Naive thymus-derived CD8-positive, alpha-beta T cell (primary cell): Measurements from ENCODE around the gene HLA-G. TPM values are rescaled to one million over a fixed set of nuclear protein-coding genes. Genes with fewer than 3 reads are reported as not detected.

Experiments
- polyA plus RNA-seq, 3 donors: library from polyadenylated mRNA; unstranded; fragments of 300-500 nt; fragmentation: Illumina TruSeq; gene quantifications; one replicate each; pipeline ENCODE4 v1.2.3, GENCODE V29; 2021
- total RNA-seq, 8 experiments: library from RNA in 2 of 8; stranded (reverse) in 2 of 8; gene quantifications; one replicate each; pipeline ENCODE4 v1.2.3 and lab custom pipeline; 2021 to 2026

HLA-G gene
- total and polyA plus RNA-seq, 5 experiments from 2014 or later, result 0.75 to 1.9 (median 1.4) TPM

Other genes with a start within 250 kb of the HLA-G start
- gene OR2H2, start 242.7 kb upstream of the HLA-G start, total RNA-seq, result not detected
- gene OR2H2, start 242.7 kb upstream of the HLA-G start, polyA plus RNA-seq, result not detected
- 10 to 100 TPM; 33.3 to 36.4 TPM for gene GABBR1, start 194.6 kb upstream of the HLA-G start, total RNA-seq
- gene GABBR1, start 194.6 kb upstream of the HLA-G start, polyA plus RNA-seq, result under 1 TPM; 0.46 to 0.92 (median 0.64) TPM
- gene MOG, start 170.7 kb upstream of the HLA-G start, total RNA-seq, result not detected
- not detected for gene MOG, start 170.7 kb upstream of the HLA-G start, polyA plus RNA-seq
- gene ZFP57, start 146.7 kb upstream of the HLA-G start, total RNA-seq, result 1 to 10 TPM; 4.6 to 5.6 TPM
- 1 to 10 TPM in 1 of 3 donors, not detected in 2; 1.8 TPM for gene ZFP57, start 146.7 kb upstream of the HLA-G start, polyA plus RNA-seq
- gene HLA-F, start 104.4 kb upstream of the HLA-G start, total RNA-seq, result 100 to 1,000 TPM; 717 to 744 TPM
- gene HLA-F, start 104.4 kb upstream of the HLA-G start, polyA plus RNA-seq, result 100 to 1,000 TPM; 457 to 626 (median 619) TPM
- gene HLA-A, start 114.7 kb downstream of the HLA-G start, total RNA-seq, result 1,000 to 10,000 TPM; 2,087 to 2,115 TPM
- 1,000 to 10,000 TPM; 2,084 to 4,021 (median 2,635) TPM for gene HLA-A, start 114.7 kb downstream of the HLA-G start, polyA plus RNA-seq
- 10 to 100 TPM; 35.9 to 38.5 TPM for gene POLR1H, start 233.4 kb downstream of the HLA-G start, total RNA-seq
- 100 to 1,000 TPM in 1 of 3 donors, 10 to 100 TPM in 2; 60.8 to 110 (median 93.5) TPM for gene POLR1H, start 233.4 kb downstream of the HLA-G start, polyA plus RNA-seq
- 10 to 100 TPM; 56.6 to 58.1 TPM for gene PPP1R11, start 239.4 kb downstream of the HLA-G start, total RNA-seq
- 100 to 1,000 TPM in 2 of 3 donors, 10 to 100 TPM in 1; 97.6 to 108 (median 101) TPM for gene PPP1R11, start 239.4 kb downstream of the HLA-G start, polyA plus RNA-seq
- not detected for gene RNF39, start 247.9 kb downstream of the HLA-G start, total RNA-seq
- gene RNF39, start 247.9 kb downstream of the HLA-G start, polyA plus RNA-seq, result under 1 TPM in 1 of 3 donors, not detected in 2; 0.10 TPM